HEK293 (cell line): Measurements from ENCODE around the gene SFR1.

Experiments
- CTCF ChIA-PET: fragments of 350-600 bp; formaldehyde crosslinking; extraction: SDS; loops from one replicate; lab custom pipeline; 2021; ENCODE audit warnings: antibody characterized with exemption; lab: Yijun Ruan, JAX
- POLR2A ChIA-PET: fragments of 300-600 bp; formaldehyde crosslinking; extraction: SDS; loops from one replicate; lab custom pipeline; 2020; ENCODE audit warnings: antibody characterized with exemption, inconsistent platforms; lab: Yijun Ruan, JAX
- H3K27ac ChIP-seq: fragments of 200-500 bp; sonication (Bioruptor generic); 2 replicates; pipeline ENCODE4 v1.5.1; 2014; ENCODE audit warnings: low read depth, low read length, control low read depth, inconsistent platforms; ENCODE audit errors: extremely low read depth
- H3K36me3 ChIP-seq, 2 experiments: fragments of 200-500 bp in 1 of 2; sonication (Bioruptor generic) in 1 of 2; 1 replicate in 1 of 2; 2 replicates in 1 of 2; pipeline ENCODE4 v1.5.1; 2014 to 2017; ENCODE audit warnings: inconsistent platforms in 2 of 2, low read length in 2 of 2; ENCODE audit not compliant: control insufficient read depth in 2 of 2, insufficient read depth in 1 of 2
- H3K4me1 ChIP-seq: fragments of 200-500 bp; sonication (Bioruptor generic); 2 replicates; pipeline ENCODE4 v1.5.1; 2014; ENCODE audit warnings: mild to moderate bottlenecking, low read length, inconsistent platforms; ENCODE audit not compliant: control insufficient read depth, insufficient read depth
- H3K4me3 ChIP-seq: 2 replicates; pipeline ENCODE4 v1.5.1; 2011; ENCODE audit warnings: low read depth, mild to moderate bottlenecking, control low read depth, low read length, moderate library complexity
- H3K9me3 ChIP-seq: fragments of 200-500 bp; sonication (Bioruptor generic); 2 replicates; pipeline ENCODE4 v1.5.1; 2014; ENCODE audit warnings: low read depth, low read length, inconsistent platforms; ENCODE audit not compliant: control insufficient read depth, insufficient read depth
- GLI4 ChIP-seq: fragments of 450-650 bp; formaldehyde crosslinking; IDR thresholded peaks from 2 replicates; pipeline ENCODE4 v1.5.1; 2016; ENCODE audit warnings: missing biosample characterization, missing genetic modification characterization
- OVOL3 ChIP-seq: fragments of 450-650 bp; formaldehyde crosslinking; IDR thresholded peaks from 2 replicates; pipeline ENCODE4 v1.5.1; 2016; ENCODE audit warnings: missing biosample characterization, missing genetic modification characterization
- PRDM1 ChIP-seq: fragments of 450-650 bp; formaldehyde crosslinking; IDR thresholded peaks from 2 replicates; pipeline ENCODE4; 2016; ENCODE audit warnings: missing biosample characterization, missing genetic modification characterization
- PRDM10 ChIP-seq: fragments of 450-650 bp; formaldehyde crosslinking; IDR thresholded peaks from 2 replicates; pipeline ENCODE4 v1.5.1; 2016; ENCODE audit warnings: missing biosample characterization, missing genetic modification characterization
- TRIM28 ChIP-seq: IDR thresholded peaks from 2 replicates; pipeline ENCODE4 v1.6.1; 2011; ENCODE audit warnings: low read length, control low read depth, borderline replicate concordance
- ZBTB1 ChIP-seq: fragments of 450-650 bp; formaldehyde crosslinking; IDR thresholded peaks from 2 replicates; pipeline ENCODE4 v1.5.1; 2016; ENCODE audit warnings: missing biosample characterization, missing genetic modification characterization
- ZBTB44 ChIP-seq: fragments of 450-650 bp; IDR thresholded peaks from 2 replicates; pipeline ENCODE4 v1.5.1; 2018; ENCODE audit warnings: missing biosample characterization, mild to moderate bottlenecking, missing genetic modification characterization
- ZBTB48 ChIP-seq: fragments of 450-650 bp; formaldehyde crosslinking; IDR thresholded peaks from 2 replicates; pipeline ENCODE4 v1.5.1; 2016; ENCODE audit warnings: missing biosample characterization, missing genetic modification characterization
- ZEB2 ChIP-seq: fragments of 450-650 bp; formaldehyde crosslinking; IDR thresholded peaks from 2 replicates; pipeline ENCODE4 v1.5.1; 2016; ENCODE audit warnings: missing biosample characterization, missing genetic modification characterization
- ZNF174 ChIP-seq: fragments of 450-650 bp; formaldehyde crosslinking; IDR thresholded peaks from 2 replicates; pipeline ENCODE4 v1.5.0; 2017; ENCODE audit warnings: missing biosample characterization, mild to moderate bottlenecking, missing genetic modification characterization
- ZNF175 ChIP-seq: fragments of 450-650 bp; formaldehyde crosslinking; IDR thresholded peaks from 2 replicates; pipeline ENCODE4 v1.5.1; 2016; ENCODE audit warnings: missing biosample characterization, missing genetic modification characterization
- ZNF2 ChIP-seq: fragments of 450-650 bp; formaldehyde crosslinking; IDR thresholded peaks from 2 replicates; pipeline ENCODE4 v1.5.1; 2016; ENCODE audit warnings: missing biosample characterization, missing genetic modification characterization
- ZNF335 ChIP-seq: fragments of 450-650 bp; formaldehyde crosslinking; conservative IDR thresholded peaks from 2 replicates; pipeline ENCODE4 v1.5.1; 2016; ENCODE audit warnings: missing biosample characterization, missing genetic modification characterization
- ZNF416 ChIP-seq: fragments of 450-650 bp; formaldehyde crosslinking; IDR thresholded peaks from 2 replicates; pipeline ENCODE4 v1.5.1; 2016; ENCODE audit warnings: missing biosample characterization, missing genetic modification characterization
- ZNF510 ChIP-seq: fragments of 450-650 bp; formaldehyde crosslinking; IDR thresholded peaks from 2 replicates; pipeline ENCODE4 v1.5.1; 2018; ENCODE audit warnings: mild to moderate bottlenecking, missing genetic modification characterization, missing biosample characterization; ENCODE audit not compliant: insufficient replicate concordance
- ZNF518A ChIP-seq: fragments of 450-650 bp; formaldehyde crosslinking; conservative IDR thresholded peaks from 2 replicates; pipeline ENCODE4 v1.5.1; 2016; ENCODE audit warnings: low read depth, missing biosample characterization, missing genetic modification characterization
- ZNF560 ChIP-seq: fragments of 450-650 bp; formaldehyde crosslinking; IDR thresholded peaks from 2 replicates; pipeline ENCODE4 v1.5.1; 2017; ENCODE audit warnings: missing biosample characterization, missing genetic modification characterization, borderline replicate concordance
- ZNF654 ChIP-seq: fragments of 450-650 bp; formaldehyde crosslinking; IDR thresholded peaks from 2 replicates; pipeline ENCODE4 v1.5.1; 2016; ENCODE audit warnings: low read depth, missing biosample characterization, missing genetic modification characterization
- ZXDB ChIP-seq: fragments of 450-650 bp; formaldehyde crosslinking; IDR thresholded peaks from 2 replicates; pipeline ENCODE4 v1.5.1; 2016; ENCODE audit warnings: missing biosample characterization, missing genetic modification characterization

SFR1 gene

GRCh38 chr10:104120512-104120902 lies 1.5 kb upstream of the SFR1 start:
- 0 out of 2 replicates have a peak, but pooled peaks have one; percentile 45 for TF ChIP-seq ZBTB48
- TF ChIP-seq ZXDB (tag by site-specific recombination) = no peak
- TF ChIP-seq ZEB2 (tag by site-specific recombination) = peak; percentile 28; the same call in 1 of the 2 replicates
- TF ChIP-seq ZNF175 (tag by site-specific recombination) = no peak
- no peak for TF ChIP-seq ZNF560 (tag by site-specific recombination)
- TF ChIP-seq PRDM10 (tag by site-specific recombination) = no peak
- TF ChIP-seq OVOL3 (tag by site-specific recombination) = no peak
- H3K36me3 ChIP-seq = peaks cover 3 to 5% of the 10 kb centered on the region in 2 experiments; a peak in 1 of 3 replicates
- ChIA-PET POLR2A (interaction anchor here (0.6 to 1.5 kb wide), 9 partner anchors 21 to 339 kb away, joined by 3 to 5 read pairs (median 4); no protein-coding TSS in a partner anchor), CTCF (interaction anchor here (0.6 to 2.2 kb wide), 13 partner anchors 7 to 540 kb away, joined by 3 to 10 read pairs (median 3); no protein-coding TSS in a partner anchor)
- no peaks in the 10 kb centered on the region for H3K9me3 ChIP-seq
- H3K4me1 ChIP-seq = peaks cover 4% of the 10 kb centered on the region
- H3K4me3 ChIP-seq = peak overlapping the region; percentile 56; the same call in 1 of the 2 replicates
- H3K27ac ChIP-seq = peak overlapping the region; percentile 92; the same call in 1 of the 2 replicates

- Histone ChIP-seq H3K27ac (peak overlapping the region; percentile 92), H3K4me1 (peaks cover 4% of the 10 kb centered on the region), H3K36me3 (peaks cover 3 to 5% of the 10 kb centered on the region in 2 experiments; a peak in 2 of 3 replicates), H3K4me3 (peak overlapping the region; percentile 56), H3K9me3 (no peaks in the 10 kb centered on the region)
- ChIA-PET POLR2A (interaction anchor here (0.6 to 2.2 kb wide), 19 partner anchors 11 to 339 kb away, joined by 3 to 8 read pairs (median 4); partner anchors contain the start of gene CFAP43), CTCF (interaction anchor here (0.6 to 2.2 kb wide), 17 partner anchors 8 to 540 kb away, joined by 3 to 10 read pairs (median 3); no protein-coding TSS in a partner anchor)
- TF ChIP-seq ZNF416 (tag by site-specific recombination) = no peak
- no peak for TF ChIP-seq PRDM10 (tag by site-specific recombination)
- peak; percentile 95 for TF ChIP-seq ZXDB (tag by site-specific recombination)
- TF ChIP-seq ZNF2 (tag by site-specific recombination) = no peak
- TF ChIP-seq PRDM1 (tag by site-specific recombination) = no peak
- TF ChIP-seq ZBTB1 (tag by site-specific recombination) = no peak
- TF ChIP-seq ZNF174 (tag by site-specific recombination) = no peak
- TF ChIP-seq TRIM28 = no peak
- TF ChIP-seq ZNF654 = 0 out of 2 replicates have a peak, but pooled peaks have one; percentile 1
- TF ChIP-seq ZNF510 (tag by site-specific recombination) = no peak
- TF ChIP-seq GLI4 (tag by site-specific recombination) = no peak
- TF ChIP-seq ZNF518A (tag by site-specific recombination) = 0 out of 2 replicates have a peak, but pooled peaks have one; percentile 16
- peak; percentile 94 for TF ChIP-seq ZNF335 (tag by site-specific recombination)
- TF ChIP-seq ZBTB44 = no peak
These were observed 977 bp upstream of the SFR1 start for GRCh38 chr10:104120903-104121484.
